Fibroblast of the aortic adventitia (primary cell): Measurements from ENCODE around the gene RAB20. TPM values are rescaled to one million over a fixed set of nuclear protein-coding genes. Genes with fewer than 3 reads are reported as not detected.

ENCODE experiments used
- DNase-seq: peaks from one replicate; pipeline ENCODE4 v3.0.0-alpha.2; 2010; ENCODE audit warnings: low read depth
- H3K4me3 ChIP-seq: 2 replicates; pipeline ENCODE4 v1.5.1; 2011; ENCODE audit warnings: low read depth, mild to moderate bottlenecking, control low read depth, low read length, moderate library complexity
- total RNA-seq: library from RNA; depleted of rRNA; stranded (reverse); fragments of >200 nt; gene quantifications from 2 replicates; pipeline ENCODE4 v1.2.3, GENCODE V29; 2012; ENCODE audit warnings: low replicate concordance
- TF ChIP-seq, protein P1 (sequence below): IDR thresholded peaks from 2 replicates; pipeline ENCODE4 v1.5.1; 2011; ENCODE audit warnings: mild to moderate bottlenecking, low read length, control low read depth, inconsistent platforms; ENCODE audit not compliant: insufficient read depth

The RAB20 gene
- total RNA-seq, 1 donor, result 1.6 TPM

DNA sequence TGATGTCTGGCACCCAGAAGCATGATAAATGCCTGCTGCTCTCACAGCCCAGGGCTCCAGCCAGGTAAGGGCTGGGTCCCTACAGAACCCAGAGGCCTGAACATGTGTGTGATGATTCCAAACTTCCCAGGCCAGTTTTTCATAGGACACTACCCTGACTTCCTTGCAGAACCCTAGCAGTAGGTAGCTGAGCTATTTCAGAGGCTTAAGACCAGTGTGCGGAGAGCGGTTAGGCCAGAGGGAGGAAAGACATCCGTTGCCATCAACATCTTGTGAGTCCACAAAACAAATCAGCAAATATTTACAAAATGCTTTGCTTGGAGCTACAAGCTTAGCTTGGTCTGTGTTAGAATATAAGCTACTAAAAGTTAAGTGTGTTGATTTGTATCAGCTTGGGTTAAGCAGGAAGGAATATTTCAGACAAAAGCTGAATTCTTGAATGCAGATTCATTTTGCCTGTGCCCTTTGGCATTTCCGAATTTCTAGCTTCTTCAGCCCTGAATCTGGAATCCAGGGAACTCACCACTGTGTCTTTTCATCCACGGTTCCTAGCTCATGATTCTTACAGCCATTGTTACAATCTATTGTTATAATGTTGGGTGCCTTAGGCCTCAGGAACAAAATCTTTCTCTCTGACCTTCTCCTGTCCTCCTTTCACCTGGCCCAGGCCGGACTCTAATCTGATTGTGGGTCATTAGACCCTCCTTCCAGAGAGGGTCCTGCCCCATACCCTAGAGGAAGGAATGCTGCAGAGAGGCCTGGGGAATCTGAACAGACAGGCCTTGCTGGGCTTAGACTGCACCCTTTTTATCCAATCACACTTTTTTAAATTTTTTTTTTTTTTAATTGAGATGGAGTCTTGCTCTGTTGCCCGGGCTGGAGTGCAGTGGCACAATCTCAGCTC lies 12.4 kb downstream of the RAB20 start:
- DNase-seq, result no peak
- H3K4me3 ChIP-seq, result no peak overlapping the region
- TF ChIP-seq, protein P1, sequence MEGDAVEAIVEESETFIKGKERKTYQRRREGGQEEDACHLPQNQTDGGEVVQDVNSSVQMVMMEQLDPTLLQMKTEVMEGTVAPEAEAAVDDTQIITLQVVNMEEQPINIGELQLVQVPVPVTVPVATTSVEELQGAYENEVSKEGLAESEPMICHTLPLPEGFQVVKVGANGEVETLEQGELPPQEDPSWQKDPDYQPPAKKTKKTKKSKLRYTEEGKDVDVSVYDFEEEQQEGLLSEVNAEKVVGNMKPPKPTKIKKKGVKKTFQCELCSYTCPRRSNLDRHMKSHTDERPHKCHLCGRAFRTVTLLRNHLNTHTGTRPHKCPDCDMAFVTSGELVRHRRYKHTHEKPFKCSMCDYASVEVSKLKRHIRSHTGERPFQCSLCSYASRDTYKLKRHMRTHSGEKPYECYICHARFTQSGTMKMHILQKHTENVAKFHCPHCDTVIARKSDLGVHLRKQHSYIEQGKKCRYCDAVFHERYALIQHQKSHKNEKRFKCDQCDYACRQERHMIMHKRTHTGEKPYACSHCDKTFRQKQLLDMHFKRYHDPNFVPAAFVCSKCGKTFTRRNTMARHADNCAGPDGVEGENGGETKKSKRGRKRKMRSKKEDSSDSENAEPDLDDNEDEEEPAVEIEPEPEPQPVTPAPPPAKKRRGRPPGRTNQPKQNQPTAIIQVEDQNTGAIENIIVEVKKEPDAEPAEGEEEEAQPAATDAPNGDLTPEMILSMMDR, result no peak

DNA sequence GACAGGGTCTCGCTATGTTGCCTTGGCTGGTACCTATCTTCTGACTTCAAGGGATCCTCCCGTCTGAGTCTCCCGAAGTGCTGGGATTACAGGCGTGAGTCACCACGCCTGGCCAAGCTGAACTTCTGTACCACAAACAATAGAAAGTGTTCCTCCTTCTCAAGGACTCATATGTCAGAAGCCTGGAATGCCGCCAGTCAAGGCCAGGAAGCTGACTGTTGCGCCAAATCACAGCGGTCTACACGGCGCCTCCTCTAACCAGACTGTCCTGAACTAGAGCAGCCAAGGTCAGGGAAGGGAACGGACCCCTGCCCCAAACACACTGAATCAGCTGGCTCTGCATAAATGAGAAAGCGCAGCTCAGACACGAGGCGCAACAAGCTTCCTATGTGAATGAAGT lies 14.6 kb downstream of the RAB20 start:
- DNase-seq, result peak; percentile 90
- H3K4me3 ChIP-seq, result no peak overlapping the region
- TF ChIP-seq, protein P1, result no peak

DNA sequence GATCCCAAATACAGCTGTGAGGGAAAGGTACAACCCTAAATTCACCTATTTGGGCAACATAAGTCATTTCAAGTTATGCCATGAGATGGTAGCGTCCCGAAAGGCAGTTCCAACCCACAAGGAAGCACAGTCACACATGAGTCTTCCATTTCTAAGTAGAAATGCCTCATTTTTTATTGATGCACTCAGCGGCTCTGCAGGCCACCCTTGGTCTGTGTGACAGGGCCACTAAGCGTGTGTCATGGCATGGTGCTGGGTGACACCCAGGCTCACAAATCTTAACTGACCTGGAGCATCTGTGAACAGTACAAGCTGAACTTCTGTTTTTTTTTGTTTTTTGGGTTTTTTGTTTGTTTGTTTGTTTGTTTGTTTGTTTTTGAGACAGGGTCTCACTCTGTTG lies 15.1 kb downstream of the RAB20 start:
- DNase-seq, result no peak
- TF ChIP-seq, protein P1, result no peak

GRCh38 chr13:110542169-110542796 lies 19.2 kb downstream of the RAB20 start:
- no peak for DNase-seq
- TF ChIP-seq, protein P1, result no peak
- no peak overlapping the region for H3K4me3 ChIP-seq

More for the DNA sequence above, 15.1 kb downstream of the RAB20 start:
- H3K4me3 ChIP-seq, result no peak overlapping the region

- peak; percentile 65 for DNase-seq
- no peak overlapping the region for H3K4me3 ChIP-seq
- TF ChIP-seq, protein P1, result no peak
Measured at GRCh38 chr13:110541526-110541920, 20.0 kb downstream of the RAB20 start.

DNA sequence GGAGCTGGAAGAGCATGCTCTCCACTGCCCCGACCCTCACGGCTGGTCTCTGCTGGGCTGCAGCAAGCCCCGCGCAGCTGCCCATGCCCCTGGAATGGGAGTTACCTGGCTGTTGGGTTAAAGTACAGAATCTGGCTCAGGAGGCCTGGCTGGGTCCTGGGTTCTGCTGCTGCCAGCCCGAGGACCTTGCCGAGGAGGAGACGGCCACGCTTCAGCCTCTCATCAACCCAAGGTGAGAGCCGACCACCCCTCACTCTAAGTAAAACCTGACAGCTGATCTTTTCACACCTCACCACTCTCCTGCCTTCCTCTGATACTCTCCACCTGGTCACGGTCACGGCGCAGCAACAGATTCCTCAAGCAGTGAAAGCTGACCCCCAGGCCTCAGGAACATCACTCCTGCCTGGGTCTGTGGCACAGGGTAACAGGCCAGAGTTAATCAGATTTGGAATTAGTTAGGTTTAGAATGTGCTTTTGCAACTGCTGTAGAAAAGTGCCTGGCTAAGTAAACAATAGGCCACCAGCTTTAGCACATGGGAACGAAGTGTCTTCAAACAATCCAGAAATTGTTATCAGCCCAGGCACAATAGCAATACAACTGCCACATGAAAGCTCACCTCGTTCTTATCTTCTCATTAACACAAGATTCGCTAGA lies 20.5 kb downstream of the RAB20 start:
- H3K4me3 ChIP-seq, result no peak overlapping the region
- DNase-seq, result no peak
- TF ChIP-seq, protein P1, result no peak
